WTC11 (cell line): Measurements from ENCODE around the gene LPP. TPM values are rescaled to one million over a fixed set of nuclear protein-coding genes. Genes with fewer than 3 reads are reported as not detected.

ENCODE experiments used
- ATAC-seq: fragments of 200-7000 bp; cut with Tn5 transposase; 2 replicates; pipeline ENCODE4 v1.10.0; 2021; ENCODE audit warnings: mild to moderate bottlenecking, moderate library complexity
- CTCF ChIA-PET: fragments of 300-600 bp; sonication (Branson Sonifier 250); formaldehyde crosslinking; loops from one replicate; lab custom pipeline; 2021; ENCODE audit warnings: antibody characterized with exemption; lab: Charles Lee
- POLR2A ChIA-PET: fragments of 350-600 bp; sonication (Branson Sonifier 250); formaldehyde crosslinking; loops from one replicate; lab custom pipeline; 2021; ENCODE audit warnings: antibody characterized with exemption; lab: Charles Lee
- DNase-seq: peaks from one replicate; pipeline ENCODE4 v3.0.0; 2021; ENCODE audit warnings: low spot score
- H3K27ac Mint-ChIP-seq: 2 replicates; pipeline ENCODE4 v1.8.0; 2021; ENCODE audit warnings: mixed read lengths
- H3K27me3 Mint-ChIP-seq: 2 replicates; pipeline ENCODE4 v1.8.0; 2021; ENCODE audit warnings: low read depth, mild to moderate bottlenecking, moderate library complexity, mixed read lengths
- H3K36me3 Mint-ChIP-seq: 2 replicates; pipeline ENCODE4 v1.8.0; 2021; ENCODE audit warnings: mixed read lengths
- H3K4me1 Mint-ChIP-seq: 2 replicates; pipeline ENCODE4 v1.8.0; 2022; ENCODE audit warnings: mixed read lengths
- H3K4me3 Mint-ChIP-seq: 2 replicates; pipeline ENCODE4 v1.8.0; 2021; ENCODE audit warnings: mild to moderate bottlenecking, moderate library complexity, mixed read lengths
- H3K9me3 Mint-ChIP-seq: 2 replicates; pipeline ENCODE4 v1.8.0; 2021; ENCODE audit warnings: mixed read lengths
- IRF2 ChIP-seq: sonication (generic); formaldehyde crosslinking; IDR thresholded peaks from 2 replicates; pipeline ENCODE4 v1.8.0; 2022; ENCODE audit warnings: low read depth, missing genetic modification reagents, borderline replicate concordance
- KAT7 ChIP-seq: sonication (generic); formaldehyde crosslinking; IDR thresholded peaks from 2 replicates; pipeline ENCODE4 v1.8.1; 2023; ENCODE audit warnings: missing genetic modification reagents, mild to moderate bottlenecking, borderline replicate concordance
- MYBL2 ChIP-seq: sonication (generic); formaldehyde crosslinking; IDR thresholded peaks from 2 replicates; pipeline ENCODE4 v1.8.1; 2023; ENCODE audit warnings: mild to moderate bottlenecking, moderate library complexity, missing genetic modification reagents
- NR3C1 ChIP-seq: sonication (generic); formaldehyde crosslinking; conservative IDR thresholded peaks from 2 replicates; pipeline ENCODE4 v1.8.1; 2023; ENCODE audit warnings: low read depth, mild to moderate bottlenecking, missing genetic modification reagents
- SMAD4 ChIP-seq: sonication (generic); formaldehyde crosslinking; IDR thresholded peaks from 2 replicates; pipeline ENCODE4 v1.8.0; 2022; ENCODE audit warnings: mild to moderate bottlenecking, missing genetic modification reagents
- total RNA-seq: library from RNA; stranded (reverse); gene quantifications from 3 replicates; pipeline ENCODE4 v1.2.3, GENCODE V29; 2021
- TF ChIP-seq, protein P1 (sequence below): sonication (generic); formaldehyde crosslinking; IDR thresholded peaks from 2 replicates; pipeline ENCODE4 v1.8.1; 2022; ENCODE audit warnings: mild to moderate bottlenecking, missing genetic modification reagents, moderate library complexity, borderline replicate concordance
- TF ChIP-seq, protein P2 (sequence below): fragments of 250-450 bp; sonication (Bioruptor Pico); IDR thresholded peaks from 2 replicates; pipeline ENCODE4 v1.9.0; 2021; ENCODE audit warnings: mild to moderate bottlenecking
- TF ChIP-seq, protein P3 (sequence below): sonication (generic); formaldehyde crosslinking; IDR thresholded peaks from 2 replicates; pipeline ENCODE4 v1.8.0; 2022; ENCODE audit warnings: missing genetic modification reagents
- TF ChIP-seq, protein P4 (sequence below): sonication (generic); formaldehyde crosslinking; IDR thresholded peaks from 2 replicates; pipeline ENCODE4 v1.8.1; 2023; ENCODE audit warnings: mild to moderate bottlenecking, missing genetic modification reagents
- TF ChIP-seq, protein P5 (sequence below): sonication (generic); formaldehyde crosslinking; IDR thresholded peaks from 2 replicates; pipeline ENCODE4 v1.8.0; 2022; ENCODE audit warnings: mild to moderate bottlenecking, missing genetic modification reagents
- TF ChIP-seq, protein P6 (sequence below): sonication (generic); formaldehyde crosslinking; IDR thresholded peaks from 2 replicates; pipeline ENCODE4 v1.8.0; 2023; ENCODE audit warnings: missing genetic modification reagents
- TF ChIP-seq, protein P7 (sequence below): sonication (generic); formaldehyde crosslinking; conservative IDR thresholded peaks from 2 replicates; pipeline ENCODE4 v1.8.1; 2023; ENCODE audit warnings: mild to moderate bottlenecking, low read depth, missing genetic modification reagents, moderate library complexity

Gene LPP
- total RNA-seq, 1 experiment from 2014 or later: 49.6 TPM

DNA sequence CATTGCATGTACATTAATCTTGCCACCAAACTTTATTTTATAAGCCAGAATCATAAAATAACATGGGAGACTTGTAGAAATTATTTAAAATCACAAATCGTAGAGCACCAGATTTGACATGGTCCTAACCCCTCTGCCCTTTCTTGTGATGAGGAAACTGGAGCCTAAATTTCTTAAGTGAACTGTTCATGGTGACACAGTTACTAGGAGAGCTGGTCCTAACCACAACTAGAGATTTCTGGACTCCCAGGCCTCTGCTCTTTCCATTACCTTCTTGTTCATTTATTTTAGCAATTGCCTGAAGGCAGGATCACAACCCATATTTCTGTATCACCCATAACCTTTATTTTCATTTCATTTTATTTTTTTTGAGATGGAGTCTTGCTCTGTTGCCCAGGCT lies 352.5 kb downstream of the LPP start (continued):
- TF ChIP-seq, protein P1, sequence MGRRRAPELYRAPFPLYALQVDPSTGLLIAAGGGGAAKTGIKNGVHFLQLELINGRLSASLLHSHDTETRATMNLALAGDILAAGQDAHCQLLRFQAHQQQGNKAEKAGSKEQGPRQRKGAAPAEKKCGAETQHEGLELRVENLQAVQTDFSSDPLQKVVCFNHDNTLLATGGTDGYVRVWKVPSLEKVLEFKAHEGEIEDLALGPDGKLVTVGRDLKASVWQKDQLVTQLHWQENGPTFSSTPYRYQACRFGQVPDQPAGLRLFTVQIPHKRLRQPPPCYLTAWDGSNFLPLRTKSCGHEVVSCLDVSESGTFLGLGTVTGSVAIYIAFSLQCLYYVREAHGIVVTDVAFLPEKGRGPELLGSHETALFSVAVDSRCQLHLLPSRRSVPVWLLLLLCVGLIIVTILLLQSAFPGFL (CRISPR knock-in tag): no peak

DNA sequence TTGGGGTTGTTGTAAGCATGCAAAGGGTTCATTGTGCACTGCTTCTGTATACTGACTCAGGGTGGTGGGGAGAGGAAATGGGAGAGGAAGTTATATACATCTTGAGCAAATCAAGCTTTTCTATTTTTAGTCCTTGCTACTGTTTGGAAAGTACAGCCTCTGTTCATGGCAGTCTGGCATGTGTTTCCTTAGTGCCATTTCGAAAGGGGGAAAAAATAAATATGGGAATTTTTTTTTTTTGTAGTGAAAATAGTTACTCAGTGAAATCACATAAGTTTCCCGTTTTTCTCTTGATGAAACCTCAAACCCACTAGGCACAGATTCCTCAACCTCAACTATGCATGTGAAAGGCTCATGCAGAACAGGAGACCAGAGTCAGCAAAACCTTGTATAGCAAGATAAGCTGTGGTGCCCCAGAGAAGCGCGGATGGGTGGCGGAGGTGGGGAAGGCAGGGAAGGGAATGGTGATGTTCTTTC lies 353.3 kb downstream of the LPP start:
- no peaks in the 10 kb centered on the region for H3K27me3 Mint-ChIP-seq
- H3K4me3 Mint-ChIP-seq: no peak overlapping the region
- POLR2A ChIA-PET: no interaction called here
- peaks cover 28% of the 10 kb centered on the region for H3K4me1 Mint-ChIP-seq
- CTCF ChIA-PET: interaction anchor here (0.8 kb wide), 1 partner anchor 242 kb away, joined by 3 read pairs; no protein-coding TSS in a partner anchor
- peak overlapping the region; percentile 25; the same call in 1 of the 2 replicates for H3K27ac Mint-ChIP-seq
- H3K36me3 Mint-ChIP-seq: peaks cover 12% of the 10 kb centered on the region
- peaks cover 14% of the 10 kb centered on the region for H3K9me3 Mint-ChIP-seq
- no peak for DNase-seq
- ATAC-seq: peak; percentile 81
- TF ChIP-seq, protein P2, sequence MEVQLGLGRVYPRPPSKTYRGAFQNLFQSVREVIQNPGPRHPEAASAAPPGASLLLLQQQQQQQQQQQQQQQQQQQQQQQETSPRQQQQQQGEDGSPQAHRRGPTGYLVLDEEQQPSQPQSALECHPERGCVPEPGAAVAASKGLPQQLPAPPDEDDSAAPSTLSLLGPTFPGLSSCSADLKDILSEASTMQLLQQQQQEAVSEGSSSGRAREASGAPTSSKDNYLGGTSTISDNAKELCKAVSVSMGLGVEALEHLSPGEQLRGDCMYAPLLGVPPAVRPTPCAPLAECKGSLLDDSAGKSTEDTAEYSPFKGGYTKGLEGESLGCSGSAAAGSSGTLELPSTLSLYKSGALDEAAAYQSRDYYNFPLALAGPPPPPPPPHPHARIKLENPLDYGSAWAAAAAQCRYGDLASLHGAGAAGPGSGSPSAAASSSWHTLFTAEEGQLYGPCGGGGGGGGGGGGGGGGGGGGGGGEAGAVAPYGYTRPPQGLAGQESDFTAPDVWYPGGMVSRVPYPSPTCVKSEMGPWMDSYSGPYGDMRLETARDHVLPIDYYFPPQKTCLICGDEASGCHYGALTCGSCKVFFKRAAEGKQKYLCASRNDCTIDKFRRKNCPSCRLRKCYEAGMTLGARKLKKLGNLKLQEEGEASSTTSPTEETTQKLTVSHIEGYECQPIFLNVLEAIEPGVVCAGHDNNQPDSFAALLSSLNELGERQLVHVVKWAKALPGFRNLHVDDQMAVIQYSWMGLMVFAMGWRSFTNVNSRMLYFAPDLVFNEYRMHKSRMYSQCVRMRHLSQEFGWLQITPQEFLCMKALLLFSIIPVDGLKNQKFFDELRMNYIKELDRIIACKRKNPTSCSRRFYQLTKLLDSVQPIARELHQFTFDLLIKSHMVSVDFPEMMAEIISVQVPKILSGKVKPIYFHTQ (CRISPR knock-in tag): no peak
- no peak for TF ChIP-seq SMAD4
- TF ChIP-seq, all 79 proteins: peak for 0

DNA sequence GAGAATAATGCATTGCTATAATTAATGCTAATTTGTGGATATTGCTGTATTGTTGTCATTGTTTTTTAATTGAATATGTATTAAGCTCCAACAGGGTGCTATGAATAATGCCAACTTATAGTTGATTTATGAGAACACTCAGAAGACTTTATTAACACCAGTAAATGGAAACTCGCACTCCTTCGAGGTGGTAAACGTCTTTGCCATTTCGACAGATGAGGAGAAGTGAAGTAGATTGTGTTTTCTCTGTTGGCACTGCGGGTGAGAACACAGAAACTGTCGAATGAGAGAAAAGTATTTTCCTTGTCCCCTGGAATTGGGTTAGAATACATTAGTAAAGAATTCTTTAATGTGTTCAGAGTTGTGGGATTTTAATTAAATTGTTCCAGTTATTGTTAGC lies 354.5 kb downstream of the LPP start:
- DNase-seq: no peak
- peaks cover 8% of the 10 kb centered on the region for H3K36me3 Mint-ChIP-seq

More for the DNA sequence above, 354.5 kb downstream of the LPP start:
- Mint-ChIP-seq H3K9me3 (peaks cover 10% of the 10 kb centered on the region), H3K27ac (no peak overlapping the region), H3K4me3 (no peak overlapping the region), H3K27me3 (no peaks in the 10 kb centered on the region), H3K4me1 (peaks cover 28% of the 10 kb centered on the region)
- CTCF ChIA-PET: no interaction called here
- no peak for ATAC-seq
- POLR2A ChIA-PET: no interaction called here
- TF ChIP-seq, protein P3, sequence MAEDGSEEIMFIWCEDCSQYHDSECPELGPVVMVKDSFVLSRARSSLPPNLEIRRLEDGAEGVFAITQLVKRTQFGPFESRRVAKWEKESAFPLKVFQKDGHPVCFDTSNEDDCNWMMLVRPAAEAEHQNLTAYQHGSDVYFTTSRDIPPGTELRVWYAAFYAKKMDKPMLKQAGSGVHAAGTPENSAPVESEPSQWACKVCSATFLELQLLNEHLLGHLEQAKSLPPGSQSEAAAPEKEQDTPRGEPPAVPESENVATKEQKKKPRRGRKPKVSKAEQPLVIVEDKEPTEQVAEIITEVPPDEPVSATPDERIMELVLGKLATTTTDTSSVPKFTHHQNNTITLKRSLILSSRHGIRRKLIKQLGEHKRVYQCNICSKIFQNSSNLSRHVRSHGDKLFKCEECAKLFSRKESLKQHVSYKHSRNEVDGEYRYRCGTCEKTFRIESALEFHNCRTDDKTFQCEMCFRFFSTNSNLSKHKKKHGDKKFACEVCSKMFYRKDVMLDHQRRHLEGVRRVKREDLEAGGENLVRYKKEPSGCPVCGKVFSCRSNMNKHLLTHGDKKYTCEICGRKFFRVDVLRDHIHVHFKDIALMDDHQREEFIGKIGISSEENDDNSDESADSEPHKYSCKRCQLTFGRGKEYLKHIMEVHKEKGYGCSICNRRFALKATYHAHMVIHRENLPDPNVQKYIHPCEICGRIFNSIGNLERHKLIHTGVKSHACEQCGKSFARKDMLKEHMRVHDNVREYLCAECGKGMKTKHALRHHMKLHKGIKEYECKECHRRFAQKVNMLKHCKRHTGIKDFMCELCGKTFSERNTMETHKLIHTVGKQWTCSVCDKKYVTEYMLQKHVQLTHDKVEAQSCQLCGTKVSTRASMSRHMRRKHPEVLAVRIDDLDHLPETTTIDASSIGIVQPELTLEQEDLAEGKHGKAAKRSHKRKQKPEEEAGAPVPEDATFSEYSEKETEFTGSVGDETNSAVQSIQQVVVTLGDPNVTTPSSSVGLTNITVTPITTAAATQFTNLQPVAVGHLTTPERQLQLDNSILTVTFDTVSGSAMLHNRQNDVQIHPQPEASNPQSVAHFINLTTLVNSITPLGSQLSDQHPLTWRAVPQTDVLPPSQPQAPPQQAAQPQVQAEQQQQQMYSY (CRISPR knock-in tag): no peak
- no peak for TF ChIP-seq NR3C1 (CRISPR knock-in tag)
- TF ChIP-seq, protein P4, sequence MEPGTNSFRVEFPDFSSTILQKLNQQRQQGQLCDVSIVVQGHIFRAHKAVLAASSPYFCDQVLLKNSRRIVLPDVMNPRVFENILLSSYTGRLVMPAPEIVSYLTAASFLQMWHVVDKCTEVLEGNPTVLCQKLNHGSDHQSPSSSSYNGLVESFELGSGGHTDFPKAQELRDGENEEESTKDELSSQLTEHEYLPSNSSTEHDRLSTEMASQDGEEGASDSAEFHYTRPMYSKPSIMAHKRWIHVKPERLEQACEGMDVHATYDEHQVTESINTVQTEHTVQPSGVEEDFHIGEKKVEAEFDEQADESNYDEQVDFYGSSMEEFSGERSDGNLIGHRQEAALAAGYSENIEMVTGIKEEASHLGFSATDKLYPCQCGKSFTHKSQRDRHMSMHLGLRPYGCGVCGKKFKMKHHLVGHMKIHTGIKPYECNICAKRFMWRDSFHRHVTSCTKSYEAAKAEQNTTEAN (CRISPR knock-in tag): no peak
- no peak for TF ChIP-seq KAT7 (CRISPR knock-in tag)
- TF ChIP-seq MYBL2 (CRISPR knock-in tag): no peak
- no peak for TF ChIP-seq IRF2 (CRISPR knock-in tag)
- TF ChIP-seq, protein P5, sequence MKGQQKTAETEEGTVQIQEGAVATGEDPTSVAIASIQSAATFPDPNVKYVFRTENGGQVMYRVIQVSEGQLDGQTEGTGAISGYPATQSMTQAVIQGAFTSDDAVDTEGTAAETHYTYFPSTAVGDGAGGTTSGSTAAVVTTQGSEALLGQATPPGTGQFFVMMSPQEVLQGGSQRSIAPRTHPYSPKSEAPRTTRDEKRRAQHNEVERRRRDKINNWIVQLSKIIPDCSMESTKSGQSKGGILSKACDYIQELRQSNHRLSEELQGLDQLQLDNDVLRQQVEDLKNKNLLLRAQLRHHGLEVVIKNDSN (CRISPR knock-in tag): no peak
- TF ChIP-seq, protein P6, sequence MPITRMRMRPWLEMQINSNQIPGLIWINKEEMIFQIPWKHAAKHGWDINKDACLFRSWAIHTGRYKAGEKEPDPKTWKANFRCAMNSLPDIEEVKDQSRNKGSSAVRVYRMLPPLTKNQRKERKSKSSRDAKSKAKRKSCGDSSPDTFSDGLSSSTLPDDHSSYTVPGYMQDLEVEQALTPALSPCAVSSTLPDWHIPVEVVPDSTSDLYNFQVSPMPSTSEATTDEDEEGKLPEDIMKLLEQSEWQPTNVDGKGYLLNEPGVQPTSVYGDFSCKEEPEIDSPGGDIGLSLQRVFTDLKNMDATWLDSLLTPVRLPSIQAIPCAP (CRISPR knock-in tag): no peak
- TF ChIP-seq, protein P7, sequence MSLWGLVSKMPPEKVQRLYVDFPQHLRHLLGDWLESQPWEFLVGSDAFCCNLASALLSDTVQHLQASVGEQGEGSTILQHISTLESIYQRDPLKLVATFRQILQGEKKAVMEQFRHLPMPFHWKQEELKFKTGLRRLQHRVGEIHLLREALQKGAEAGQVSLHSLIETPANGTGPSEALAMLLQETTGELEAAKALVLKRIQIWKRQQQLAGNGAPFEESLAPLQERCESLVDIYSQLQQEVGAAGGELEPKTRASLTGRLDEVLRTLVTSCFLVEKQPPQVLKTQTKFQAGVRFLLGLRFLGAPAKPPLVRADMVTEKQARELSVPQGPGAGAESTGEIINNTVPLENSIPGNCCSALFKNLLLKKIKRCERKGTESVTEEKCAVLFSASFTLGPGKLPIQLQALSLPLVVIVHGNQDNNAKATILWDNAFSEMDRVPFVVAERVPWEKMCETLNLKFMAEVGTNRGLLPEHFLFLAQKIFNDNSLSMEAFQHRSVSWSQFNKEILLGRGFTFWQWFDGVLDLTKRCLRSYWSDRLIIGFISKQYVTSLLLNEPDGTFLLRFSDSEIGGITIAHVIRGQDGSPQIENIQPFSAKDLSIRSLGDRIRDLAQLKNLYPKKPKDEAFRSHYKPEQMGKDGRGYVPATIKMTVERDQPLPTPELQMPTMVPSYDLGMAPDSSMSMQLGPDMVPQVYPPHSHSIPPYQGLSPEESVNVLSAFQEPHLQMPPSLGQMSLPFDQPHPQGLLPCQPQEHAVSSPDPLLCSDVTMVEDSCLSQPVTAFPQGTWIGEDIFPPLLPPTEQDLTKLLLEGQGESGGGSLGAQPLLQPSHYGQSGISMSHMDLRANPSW (CRISPR knock-in tag): no peak
